HG02938 (cell line): ENCODE data around the gene KRTAP5-8.
"Not testable (repeated sequence)": the region's sequence is repeated elsewhere in the genome, so short reads cannot be mapped to it uniquely, and the experiment has no call there.

Source experiments
- ATAC-seq: cut with Tn5 transposase; IDR thresholded peaks from one replicate; pipeline ENCODE4 v1.9.1; 2021; ENCODE audit warnings: mild to moderate bottlenecking, moderate library complexity; ENCODE audit not compliant: unreplicated experiment

KRTAP5-8 gene

DNA sequence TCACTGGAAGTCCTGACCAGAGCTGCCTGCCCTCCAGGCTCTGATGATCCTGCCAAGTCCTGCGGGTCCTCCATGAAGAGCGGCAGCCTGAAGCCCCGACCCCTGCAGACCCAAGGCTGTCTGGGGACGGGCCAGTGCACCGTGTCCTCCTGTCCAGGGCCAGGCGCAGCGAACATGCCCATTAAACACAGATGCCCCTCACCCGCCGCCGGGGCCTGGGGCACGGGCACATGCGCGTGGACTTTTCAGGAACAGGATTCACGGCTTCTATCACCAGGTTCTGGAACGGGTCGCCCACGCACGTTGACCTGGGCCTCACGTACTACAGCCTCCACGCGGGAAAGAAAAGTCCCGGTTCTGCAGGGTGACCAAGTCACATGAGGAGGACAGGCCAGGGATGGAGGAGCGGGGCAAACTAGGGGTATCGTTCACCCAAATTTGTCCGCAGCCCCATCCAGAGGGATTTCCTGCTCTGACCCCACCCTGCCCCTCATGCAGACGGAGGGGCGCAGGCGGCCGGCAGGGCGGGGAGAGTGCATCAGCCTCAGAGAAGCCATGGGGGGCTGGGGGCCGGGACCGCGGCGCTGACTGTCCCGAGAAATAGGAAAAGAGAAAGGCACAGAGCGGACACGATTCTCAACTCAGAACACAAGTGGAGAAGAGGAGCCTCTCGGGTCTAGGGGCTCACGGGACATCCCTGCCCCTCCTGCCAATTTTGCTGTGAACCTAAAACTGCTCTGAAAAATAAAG is 33.5 kb downstream of the KRTAP5-8 start:
- ATAC-seq = not testable (repeated sequence)

DNA sequence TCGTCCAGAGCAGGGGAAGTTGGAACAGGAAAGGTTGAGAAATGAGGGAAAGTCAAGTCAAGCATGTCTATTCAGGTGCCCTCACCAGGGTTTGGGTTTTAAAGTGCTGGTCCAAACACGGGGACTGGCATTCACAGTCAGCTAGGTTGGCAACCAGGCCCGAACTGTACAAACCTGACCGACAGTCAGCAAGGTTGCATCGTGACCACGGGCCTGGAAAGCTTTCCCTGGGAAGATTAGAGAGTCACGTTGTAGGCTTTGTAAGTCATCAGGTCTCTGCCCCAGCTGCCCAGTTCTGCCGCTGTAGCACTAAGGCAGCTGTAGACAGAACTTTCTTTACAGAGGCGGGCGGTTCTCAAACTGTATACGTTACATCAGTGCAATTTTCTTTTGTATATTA is 35.0 kb downstream of the KRTAP5-8 start:
- no peak for ATAC-seq

DNA sequence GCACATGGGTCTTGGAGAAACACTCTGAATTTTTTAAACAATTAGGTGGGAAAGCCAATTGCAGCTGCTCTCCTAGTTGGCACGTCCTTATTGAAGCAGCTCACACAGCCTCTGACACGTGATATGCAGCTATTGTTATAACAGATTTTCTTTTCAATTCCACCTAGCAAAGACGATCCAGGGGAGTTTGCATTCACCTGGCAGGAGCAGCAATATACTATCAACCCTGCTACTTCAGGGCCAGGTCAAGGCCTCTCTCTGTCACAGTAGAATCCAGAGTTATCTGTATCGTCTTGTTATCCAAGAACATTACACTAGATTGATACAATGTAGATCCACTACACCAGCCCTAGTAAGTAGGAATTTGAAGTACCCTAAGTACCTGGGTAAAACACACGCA is 36.6 kb downstream of the KRTAP5-8 start:
- no peak for ATAC-seq

DNA sequence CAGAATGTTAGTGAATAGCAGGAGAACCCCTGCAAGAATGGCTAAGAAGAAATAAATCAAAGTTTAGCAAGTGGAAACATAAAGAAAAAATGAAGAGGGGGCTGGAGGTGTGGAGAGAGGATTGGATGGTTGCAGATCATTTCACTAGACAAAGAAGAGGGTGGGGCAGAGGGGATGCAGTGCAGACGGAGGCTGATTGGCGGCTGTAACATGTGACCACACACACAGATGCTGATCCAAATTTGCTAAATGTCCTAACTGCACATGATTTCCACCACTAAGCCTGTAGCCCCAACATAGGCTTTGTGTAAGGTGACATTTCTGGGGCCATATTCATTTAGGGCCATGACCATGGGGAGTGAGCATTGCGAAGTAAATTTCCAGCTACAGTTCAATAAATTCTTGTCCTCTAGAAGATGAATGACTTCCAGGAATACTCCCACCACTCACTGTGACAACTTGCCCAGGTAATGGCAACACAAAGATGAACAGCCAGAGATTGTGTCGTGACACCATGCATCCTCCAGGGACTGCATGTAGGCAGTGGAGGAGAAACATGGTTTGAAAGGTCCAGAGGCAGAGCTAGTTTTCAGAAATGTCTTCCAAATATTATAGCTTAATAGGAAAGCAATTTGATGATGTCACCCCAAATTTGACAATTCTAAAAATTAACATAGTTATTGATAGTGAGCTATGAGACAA is 38.0 kb downstream of the KRTAP5-8 start:
- no peak for ATAC-seq

DNA sequence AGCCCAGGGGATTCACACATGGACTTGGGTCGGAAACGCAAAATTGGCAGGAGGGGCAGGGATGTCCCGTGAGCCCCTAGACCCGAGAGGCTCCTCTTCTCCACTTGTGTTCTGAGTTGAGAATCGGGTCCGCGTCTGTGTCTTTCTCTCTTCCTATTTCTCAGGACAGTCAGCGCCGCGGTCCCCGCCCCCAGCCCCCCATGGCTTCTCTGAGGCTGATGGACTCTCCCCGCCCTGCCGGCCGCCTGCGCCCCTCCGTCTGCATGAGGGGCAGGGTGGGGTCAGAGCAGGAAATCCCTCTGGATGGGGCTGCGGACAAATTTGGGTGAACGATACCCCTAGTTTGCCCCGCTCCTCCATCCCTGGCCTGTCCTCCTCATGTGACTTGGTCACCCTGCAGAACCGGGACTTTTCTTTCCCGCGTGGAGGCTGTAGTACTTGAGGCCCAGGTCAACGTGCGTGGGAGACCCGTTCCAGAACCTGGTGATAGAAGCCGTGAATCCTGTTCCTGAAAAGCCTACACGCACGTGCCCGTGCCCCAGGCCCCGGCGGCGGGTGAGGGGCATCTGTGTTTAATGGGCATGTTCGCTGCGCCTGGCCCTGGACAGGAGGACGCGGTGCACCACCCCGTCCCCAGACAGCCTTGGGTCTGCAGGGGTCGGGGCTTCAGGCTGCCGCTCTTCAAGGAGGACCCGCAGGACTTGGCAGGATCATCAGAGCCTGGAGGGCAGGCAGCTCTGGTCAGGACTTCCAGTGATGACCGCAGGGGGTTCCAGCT is 39.1 kb downstream of the KRTAP5-8 start:
- ATAC-seq = not testable (repeated sequence)

GRCh38 chr11:71577469-71578004 is 39.7 kb downstream of the KRTAP5-8 start:
- no peak for ATAC-seq

DNA sequence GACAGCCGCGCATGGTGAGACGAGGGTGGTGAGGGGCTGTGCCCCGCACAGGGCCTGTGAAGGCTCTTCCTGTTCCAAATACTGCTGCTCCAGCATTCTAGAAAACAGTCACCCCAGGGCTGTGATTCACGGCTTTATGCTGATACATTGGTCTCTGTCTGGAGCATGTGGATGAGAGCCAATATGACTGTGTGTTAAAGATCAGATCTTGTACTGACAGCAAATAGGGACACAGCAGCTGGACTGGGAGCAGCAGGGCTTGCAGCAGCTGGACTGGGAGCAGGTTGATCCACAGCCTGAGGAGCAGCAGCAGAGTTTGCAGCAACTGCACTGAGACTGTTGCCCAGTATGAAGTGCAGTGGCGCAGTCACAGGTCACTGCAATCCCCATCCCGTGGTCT is 41.7 kb downstream of the KRTAP5-8 start:
- ATAC-seq = not testable (repeated sequence)

- no peak for ATAC-seq
These were observed 42.5 kb downstream of the KRTAP5-8 start for GRCh38 chr11:71580057-71581003.

DNA sequence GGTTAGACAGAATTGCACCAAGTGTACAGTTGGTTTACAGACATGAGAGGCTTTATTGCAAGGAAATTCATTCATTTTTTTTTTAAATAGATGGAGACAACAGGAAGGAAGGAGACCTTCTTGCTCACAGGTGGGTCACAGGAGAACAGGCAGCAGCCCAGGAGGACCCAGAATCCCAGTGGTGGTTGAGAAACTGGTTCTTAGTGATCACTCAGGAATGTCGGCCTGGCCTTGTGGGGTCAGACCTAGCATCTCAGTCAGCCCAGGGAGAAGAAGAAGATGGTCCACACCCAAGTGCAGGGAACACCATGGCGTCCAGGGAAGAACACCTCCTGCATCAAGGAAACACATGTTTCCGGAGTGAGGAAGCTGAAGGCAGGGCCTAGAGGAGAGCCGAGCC is 44.0 kb downstream of the KRTAP5-8 start:
- ATAC-seq = no peak

- no peak for ATAC-seq
These were observed 44.6 kb downstream of the KRTAP5-8 start, which contains the start of gene KRTAP5-11 for GRCh38 chr11:71582309-71582895. TSS of gene KRTAP5-11 (minus strand) at chr11:71582875. CDS start at chr11:71582837, 38 bp downstream.

- not testable (repeated sequence) for ATAC-seq
These were observed 45.1 kb downstream of the KRTAP5-8 start for GRCh38 chr11:71582969-71583368.

DNA sequence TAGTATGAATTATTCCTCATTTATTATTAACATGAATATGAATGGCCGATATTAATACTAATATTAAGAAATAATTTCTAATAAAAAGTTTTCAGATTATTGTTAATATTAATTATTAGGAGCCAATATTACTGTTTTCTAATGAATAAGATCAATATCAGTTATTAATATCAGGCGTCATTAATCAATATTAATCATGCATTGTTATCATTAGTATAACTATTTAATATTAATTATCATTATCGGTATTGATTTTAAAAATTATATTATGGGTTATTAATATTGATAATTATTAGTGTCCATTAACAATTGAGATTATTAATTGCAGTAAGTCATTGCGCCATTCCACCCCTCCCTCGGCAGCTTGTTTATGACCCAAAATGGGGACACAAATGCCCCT is 47.8 kb downstream of the KRTAP5-8 start:
- ATAC-seq = not testable (repeated sequence)

DNA sequence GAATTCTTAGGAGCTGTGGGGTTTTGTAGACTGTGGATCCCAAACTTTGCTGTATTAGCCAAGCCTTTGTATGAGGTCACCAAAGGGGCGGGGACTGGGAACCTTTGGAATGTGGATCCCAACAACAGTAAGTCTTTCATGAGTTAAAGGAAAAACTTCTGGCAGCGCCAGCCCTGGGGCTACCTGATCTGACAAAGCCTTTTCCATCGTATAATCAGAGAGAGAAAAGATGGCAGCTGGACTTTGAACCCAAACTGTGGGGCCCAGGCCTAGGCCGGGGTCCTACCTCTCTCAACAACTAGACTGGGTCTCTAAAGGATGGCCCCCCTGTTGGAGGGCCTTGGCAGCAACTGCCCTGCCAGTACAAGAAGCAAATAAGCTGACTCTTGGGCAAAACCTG is 50.5 kb downstream of the KRTAP5-8 start:
- ATAC-seq = not testable (repeated sequence)
